Liver (tissue), 5 donors: ENCODE measurements around the gene HMX3. TPM values are rescaled to one million over a fixed set of nuclear protein-coding genes. Genes with fewer than 3 reads are reported as not detected.

ENCODE experiments used
- REST ChIP-seq: IDR thresholded peaks from 2 replicates; pipeline ENCODE4 v1.6.1; 2016; ENCODE audit warnings: antibody characterized with exemption, mild to moderate bottlenecking
- polyA plus RNA-seq, 2 donors: library from polyadenylated mRNA; stranded (reverse) in 1 of 2; unstranded in 1 of 2; fragments of 200-250 nt in 1 of 2; fragments of >200 nt in 1 of 2; fragmentation: Nextera tagmentation in 1 of 2; extraction: Ambion mirVana in 1 of 2; gene quantifications; one replicate each; pipeline versions ENCODE4 v1.2.1 to v1.2.3, GENCODE V29; 2013 to 2015
- total RNA-seq, 2 donors: library from RNA; depleted of rRNA; stranded (reverse); fragments of >200 nt; gene quantifications; one replicate each; pipeline ENCODE4 v1.2.3, GENCODE V29; 2014
- donor health status: healthy.
- donor health status: healthy.
- donor health status: healthy.

HMX3 gene
- total and polyA plus RNA-seq, 4 donors = not detected

- TF ChIP-seq REST = no peak
These were observed 52.0 kb downstream of the HMX3 start (continued) for GRCh38 chr10:123187781-123188180.

Other genes starting within 250 kb of the HMX3 start
- not detected for gene FAM24A, start 225.4 kb upstream of the HMX3 start, total RNA-seq
- not detected for gene FAM24A, start 225.4 kb upstream of the HMX3 start, polyA plus RNA-seq
- gene C10orf88, start 181.7 kb upstream of the HMX3 start, total RNA-seq = 1 to 10 TPM; 4.3 to 8.4 TPM
- 1 to 10 TPM; 2.2 to 3.0 TPM for gene C10orf88, start 181.7 kb upstream of the HMX3 start, polyA plus RNA-seq
- 1 to 10 TPM; 2.3 to 4.6 TPM for gene PSTK, start 155.6 kb upstream of the HMX3 start, total RNA-seq
- gene PSTK, start 155.6 kb upstream of the HMX3 start, polyA plus RNA-seq = 1 to 10 TPM; 2.4 to 5.1 TPM
- gene IKZF5, start 127.2 kb upstream of the HMX3 start, total RNA-seq = 1 to 10 TPM; 6.4 to 7.9 TPM
- gene IKZF5, start 127.2 kb upstream of the HMX3 start, polyA plus RNA-seq = 1 to 10 TPM; 5.0 to 9.4 TPM
- gene ACADSB, start 127.0 kb upstream of the HMX3 start, total RNA-seq = 100 to 1,000 TPM in 1 of 2 donors, 10 to 100 TPM in 1; 97.9 to 164 TPM
- 100 to 1,000 TPM; 103 to 118 TPM for gene ACADSB, start 127.0 kb upstream of the HMX3 start, polyA plus RNA-seq
- not detected for gene HMX2, start 12.2 kb downstream of the HMX3 start, total RNA-seq
- not detected for gene HMX2, start 12.2 kb downstream of the HMX3 start, polyA plus RNA-seq
- gene BUB3, start 18.4 kb downstream of the HMX3 start, total RNA-seq = 10 to 100 TPM; 53.0 to 90.9 TPM
- 10 to 100 TPM; 27.1 to 30.3 TPM for gene BUB3, start 18.4 kb downstream of the HMX3 start, polyA plus RNA-seq